GM12865 (cell line): Measurements from ENCODE around the gene AICDA.

Experiments
- DNase-seq: peaks from one replicate; pipeline ENCODE4 v3.0.0; 2010; ENCODE audit warnings: low read depth
- H3K4me3 ChIP-seq: 2 replicates; pipeline ENCODE4 v1.5.1; 2011; ENCODE audit warnings: mild to moderate bottlenecking, low read depth, low read length, control low read depth
- TF ChIP-seq, protein P1 (sequence below): IDR thresholded peaks from 2 replicates; pipeline ENCODE4 v1.5.1; 2011; ENCODE audit warnings: low read length, control low read depth, low read depth, inconsistent platforms; ENCODE audit not compliant: insufficient read depth; ENCODE audit errors: missing control alignments

The AICDA gene

DNA sequence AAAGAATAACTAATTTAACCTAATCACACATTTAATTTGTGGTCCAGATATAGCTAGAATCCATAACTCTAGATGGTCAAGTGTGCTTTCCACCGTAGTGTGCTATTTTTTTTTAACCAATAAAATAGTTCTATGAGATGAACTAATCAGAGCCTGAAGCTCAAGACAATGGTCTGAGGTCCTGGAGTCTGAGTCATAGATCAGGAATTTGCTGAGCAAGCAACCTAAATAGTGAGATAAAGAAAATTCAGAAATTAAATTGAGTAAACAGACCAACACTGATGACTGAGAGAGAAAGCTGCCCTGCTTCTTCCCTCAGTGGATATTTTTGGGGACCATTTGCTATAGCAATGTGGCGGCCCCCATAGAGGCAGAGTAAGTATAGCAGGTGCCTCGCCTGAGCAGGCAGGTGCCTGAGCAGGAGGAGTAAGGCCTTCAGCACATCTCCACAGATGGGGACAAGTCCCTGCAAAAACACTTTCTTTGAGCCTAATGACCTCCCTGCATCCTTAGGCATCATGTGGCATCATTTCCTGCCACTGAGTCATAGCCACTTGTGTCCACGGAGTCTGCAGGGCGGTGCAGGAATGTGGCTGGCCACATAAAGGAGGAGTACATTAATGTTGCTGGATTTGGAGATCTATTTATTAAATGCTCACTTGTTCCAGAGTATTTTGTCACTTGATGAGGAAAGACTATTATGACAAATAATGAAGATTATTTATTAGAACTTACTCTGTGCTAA, 58.0 kb downstream of the AICDA start:
- TF ChIP-seq, protein P1, sequence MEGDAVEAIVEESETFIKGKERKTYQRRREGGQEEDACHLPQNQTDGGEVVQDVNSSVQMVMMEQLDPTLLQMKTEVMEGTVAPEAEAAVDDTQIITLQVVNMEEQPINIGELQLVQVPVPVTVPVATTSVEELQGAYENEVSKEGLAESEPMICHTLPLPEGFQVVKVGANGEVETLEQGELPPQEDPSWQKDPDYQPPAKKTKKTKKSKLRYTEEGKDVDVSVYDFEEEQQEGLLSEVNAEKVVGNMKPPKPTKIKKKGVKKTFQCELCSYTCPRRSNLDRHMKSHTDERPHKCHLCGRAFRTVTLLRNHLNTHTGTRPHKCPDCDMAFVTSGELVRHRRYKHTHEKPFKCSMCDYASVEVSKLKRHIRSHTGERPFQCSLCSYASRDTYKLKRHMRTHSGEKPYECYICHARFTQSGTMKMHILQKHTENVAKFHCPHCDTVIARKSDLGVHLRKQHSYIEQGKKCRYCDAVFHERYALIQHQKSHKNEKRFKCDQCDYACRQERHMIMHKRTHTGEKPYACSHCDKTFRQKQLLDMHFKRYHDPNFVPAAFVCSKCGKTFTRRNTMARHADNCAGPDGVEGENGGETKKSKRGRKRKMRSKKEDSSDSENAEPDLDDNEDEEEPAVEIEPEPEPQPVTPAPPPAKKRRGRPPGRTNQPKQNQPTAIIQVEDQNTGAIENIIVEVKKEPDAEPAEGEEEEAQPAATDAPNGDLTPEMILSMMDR = no peak
- H3K4me3 ChIP-seq = no peak overlapping the region
- no peak for DNase-seq

DNA sequence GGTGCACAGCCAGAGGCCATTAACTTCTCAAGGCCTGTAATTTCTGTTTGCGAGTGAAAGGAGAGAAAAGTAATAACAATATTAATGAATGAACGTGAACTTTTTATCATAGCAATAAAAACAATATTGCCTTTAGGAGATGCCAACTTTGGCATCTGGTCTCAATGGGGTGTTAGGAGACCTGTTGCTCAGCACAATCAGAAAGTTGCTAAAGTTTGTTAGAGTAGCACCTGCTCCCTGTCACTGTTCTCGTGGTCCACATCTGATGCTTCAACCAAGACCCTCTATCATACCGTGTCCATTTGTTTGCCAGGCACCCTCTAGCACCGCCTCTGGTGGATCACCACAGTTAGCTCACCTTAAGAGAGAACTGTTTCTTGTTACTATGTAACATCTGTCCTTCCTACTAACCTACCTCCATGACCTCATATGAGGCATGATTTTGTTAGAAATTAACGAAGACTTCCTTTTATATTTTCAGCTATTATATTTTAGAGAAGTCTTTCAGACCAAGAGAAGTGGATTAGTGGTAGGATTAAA, 59.5 kb downstream of the AICDA start:
- no peak overlapping the region for H3K4me3 ChIP-seq
- no peak for DNase-seq
- TF ChIP-seq, protein P1 = no peak
